Prostate gland (tissue), 2 donors: Measurements from ENCODE around the gene CSH1.
"Not testable (repeated sequence)": the region's sequence is repeated elsewhere in the genome, so short reads cannot be mapped to it uniquely, and the experiment has no call there.

Source experiments
- POLR2A ChIP-seq: fragments of 450-650 bp; IDR thresholded peaks from one replicate; pipeline ENCODE4 v1.6.1; 2016; ENCODE audit warnings: antibody characterized with exemption, mild to moderate bottlenecking
- POLR2AphosphoS5 ChIP-seq: sonication (generic); formaldehyde crosslinking; IDR thresholded peaks from one replicate; pipeline ENCODE4 v1.6.1; 2017; ENCODE audit warnings: antibody characterized with exemption
- TF ChIP-seq, protein P1 (sequence below), 4 experiments: fragments of 200-600 bp in 2 of 4; fragments of 450-650 bp in 2 of 4; sonication (generic) in 2 of 4; IDR thresholded peaks; 1 replicate in 3 of 4; 2 replicates in 1 of 4; pipeline ENCODE4 v1.5.1; 2016 to 2019; ENCODE audit warnings: antibody characterized with exemption in 4 of 4, mild to moderate bottlenecking in 2 of 4, moderate library complexity in 2 of 4

DNA sequence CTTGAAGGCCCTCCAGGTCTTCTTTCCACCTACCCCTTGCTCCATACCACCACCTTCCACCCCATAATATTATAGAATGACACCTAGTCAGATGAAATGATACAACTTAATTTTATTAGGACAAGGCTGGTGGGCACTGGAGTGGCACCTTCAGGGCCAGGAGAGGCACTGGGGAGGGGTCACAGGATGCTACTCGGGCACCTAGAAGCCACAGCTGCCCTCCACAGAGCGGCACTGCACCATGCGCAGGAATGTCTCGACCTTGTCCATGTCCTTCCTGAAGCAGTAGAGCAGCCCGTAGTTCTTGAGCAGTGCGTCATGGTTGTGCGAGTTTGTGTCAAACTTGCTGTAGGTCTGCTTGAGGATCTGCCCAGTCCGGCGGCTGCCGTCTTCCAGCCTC is 1.6 kb downstream of the CSH1 start:
- TF ChIP-seq, protein P1, sequence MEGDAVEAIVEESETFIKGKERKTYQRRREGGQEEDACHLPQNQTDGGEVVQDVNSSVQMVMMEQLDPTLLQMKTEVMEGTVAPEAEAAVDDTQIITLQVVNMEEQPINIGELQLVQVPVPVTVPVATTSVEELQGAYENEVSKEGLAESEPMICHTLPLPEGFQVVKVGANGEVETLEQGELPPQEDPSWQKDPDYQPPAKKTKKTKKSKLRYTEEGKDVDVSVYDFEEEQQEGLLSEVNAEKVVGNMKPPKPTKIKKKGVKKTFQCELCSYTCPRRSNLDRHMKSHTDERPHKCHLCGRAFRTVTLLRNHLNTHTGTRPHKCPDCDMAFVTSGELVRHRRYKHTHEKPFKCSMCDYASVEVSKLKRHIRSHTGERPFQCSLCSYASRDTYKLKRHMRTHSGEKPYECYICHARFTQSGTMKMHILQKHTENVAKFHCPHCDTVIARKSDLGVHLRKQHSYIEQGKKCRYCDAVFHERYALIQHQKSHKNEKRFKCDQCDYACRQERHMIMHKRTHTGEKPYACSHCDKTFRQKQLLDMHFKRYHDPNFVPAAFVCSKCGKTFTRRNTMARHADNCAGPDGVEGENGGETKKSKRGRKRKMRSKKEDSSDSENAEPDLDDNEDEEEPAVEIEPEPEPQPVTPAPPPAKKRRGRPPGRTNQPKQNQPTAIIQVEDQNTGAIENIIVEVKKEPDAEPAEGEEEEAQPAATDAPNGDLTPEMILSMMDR (IDR thresholded peaks at IDR 0.05) = not testable (repeated sequence)
- not testable (repeated sequence) for TF ChIP-seq POLR2AphosphoS5, POLR2A
